ENCODE results near the gene NOTCH4. TPM values are rescaled to one million over a fixed set of nuclear protein-coding genes. Genes with fewer than 3 reads are reported as not detected.
"Not testable (repeated sequence)": the region's sequence is repeated elsewhere in the genome, so short reads cannot be mapped to it uniquely, and the experiment has no call there.

NOTCH4 gene
- 25.1 TPM for polyA plus RNA-seq (ENCODE audit: insufficient read length)

DNA sequence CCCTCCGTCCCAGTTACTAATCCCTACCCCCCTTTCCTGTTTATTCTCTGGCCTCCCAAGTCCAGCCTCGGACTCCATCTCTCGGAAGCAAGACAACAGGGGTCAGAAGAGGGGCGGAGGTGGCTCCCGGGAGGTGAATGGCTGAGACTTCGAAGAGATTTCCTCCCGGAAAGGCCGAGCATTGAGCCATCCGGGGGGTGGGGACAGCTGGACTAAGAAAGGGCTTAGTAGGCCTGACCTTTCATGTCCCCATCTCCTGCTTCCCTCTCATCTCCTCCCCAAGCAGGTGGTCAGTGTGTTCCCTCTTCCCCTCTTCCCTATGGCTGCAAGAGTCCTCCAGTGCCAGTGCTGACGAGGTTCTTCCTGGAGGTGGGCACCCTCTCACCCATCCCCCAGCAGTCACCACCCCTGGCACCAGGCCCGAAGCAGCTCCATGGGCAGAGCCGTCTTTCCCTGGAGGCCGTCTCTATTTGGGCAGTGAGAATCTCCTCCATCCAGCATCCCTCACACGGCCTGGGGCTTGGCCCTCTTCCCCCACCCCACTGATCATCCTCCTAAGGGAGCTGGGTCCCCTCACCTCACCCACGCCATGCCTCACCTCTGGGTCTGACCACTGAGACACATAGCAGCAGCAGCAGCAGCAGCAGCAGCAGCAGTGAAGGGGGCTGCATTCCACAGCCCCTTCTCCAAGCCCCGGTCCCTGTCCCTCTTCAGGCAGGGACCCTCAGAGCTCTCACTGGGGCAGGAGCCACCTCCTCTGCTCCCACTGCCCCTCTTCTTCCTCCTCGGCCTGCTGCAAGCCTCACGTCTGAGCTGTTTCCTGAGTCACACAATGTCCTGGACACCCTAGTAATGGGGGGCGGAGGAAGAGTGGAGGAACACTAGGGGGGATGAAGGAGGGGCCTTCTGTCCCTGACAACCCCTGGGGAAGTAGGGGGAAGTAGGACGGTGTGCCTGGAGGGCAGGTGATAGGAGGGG is at the start of gene NOTCH4:
TSS of gene NOTCH4 (minus strand) at position 810 of the 978 bp plus-strand sequence. CDS start at position 671, 139 bp downstream.
- no peak for DNase-seq

DNA sequence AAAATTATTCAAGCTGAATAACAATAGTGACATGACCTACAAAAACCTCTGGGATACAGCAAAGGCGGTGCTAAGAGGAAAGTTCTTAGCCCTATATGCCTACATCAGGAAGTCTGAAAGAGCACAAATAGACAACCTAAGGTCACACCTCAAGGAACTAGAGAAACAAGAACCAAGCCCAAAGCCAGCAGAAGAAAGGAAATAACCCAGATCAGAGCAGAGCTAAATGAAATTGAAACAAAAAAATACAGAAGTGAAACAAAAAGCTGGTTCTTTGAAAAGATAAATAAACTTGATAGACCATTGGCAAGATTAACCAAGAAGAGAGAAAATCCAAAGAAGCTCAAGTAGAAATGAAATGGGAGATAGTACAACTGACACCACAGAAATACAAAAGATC is 47.6 kb upstream of the NOTCH4 start:
- DNase-seq: no peak

DNA sequence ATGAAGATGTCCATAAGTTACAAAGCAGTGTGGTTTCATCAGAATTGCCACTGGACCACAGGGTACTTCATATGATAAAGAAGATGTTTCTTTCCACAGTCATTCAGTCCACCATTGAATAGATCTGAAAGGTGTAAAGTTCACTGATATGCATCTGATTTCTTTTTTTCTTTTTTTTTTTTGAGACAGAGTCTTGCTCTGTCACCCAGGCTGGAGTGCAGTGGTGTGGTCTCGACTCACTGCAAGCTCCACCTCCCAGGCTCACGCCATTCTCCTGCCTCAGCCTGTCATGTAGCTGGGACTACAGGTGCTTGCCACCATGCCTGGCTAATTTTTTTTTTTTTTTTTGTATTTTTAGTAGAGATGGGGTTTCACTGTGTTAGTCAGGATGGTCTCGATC is 44.6 kb upstream of the NOTCH4 start:
- not testable (repeated sequence) for DNase-seq

DNA sequence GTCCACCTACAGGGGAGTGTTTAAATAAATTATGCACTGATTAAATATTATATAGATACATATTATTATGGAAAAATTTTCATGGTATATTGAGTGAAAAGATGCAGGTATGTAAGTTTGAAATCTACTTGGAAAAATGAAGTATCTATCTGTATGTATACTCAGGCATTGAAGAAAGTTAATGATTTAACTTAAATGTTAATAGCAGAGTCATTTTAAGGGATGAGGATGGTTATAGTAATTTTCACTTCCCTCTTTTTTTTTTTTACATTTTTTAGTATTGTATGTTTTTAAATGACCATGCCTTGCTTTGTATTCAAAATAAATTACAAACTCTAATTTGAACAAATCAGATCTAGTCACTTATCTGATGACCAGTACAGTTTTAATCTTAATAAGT is 43.2 kb upstream of the NOTCH4 start:
- DNase-seq: no peak

DNA sequence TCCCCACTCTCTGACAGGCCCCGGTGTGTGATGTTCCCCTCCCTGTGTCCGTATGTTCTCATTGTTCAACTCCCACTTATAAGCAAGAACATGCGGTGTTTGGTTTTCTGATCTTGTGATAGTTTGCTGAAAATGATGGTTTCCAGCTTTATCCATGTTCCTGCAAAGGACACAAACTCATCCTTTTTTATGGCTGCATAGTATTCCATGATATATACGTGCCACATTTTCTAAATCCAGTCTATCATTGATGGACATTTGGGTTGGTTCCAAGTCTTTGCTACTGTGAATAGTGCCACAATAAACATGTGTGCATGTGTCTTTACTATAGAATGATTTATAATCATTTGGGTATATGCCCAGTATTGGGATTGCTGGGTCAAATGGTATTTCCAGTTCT is 33.4 kb upstream of the NOTCH4 start:
- DNase-seq: not testable (repeated sequence)

DNA sequence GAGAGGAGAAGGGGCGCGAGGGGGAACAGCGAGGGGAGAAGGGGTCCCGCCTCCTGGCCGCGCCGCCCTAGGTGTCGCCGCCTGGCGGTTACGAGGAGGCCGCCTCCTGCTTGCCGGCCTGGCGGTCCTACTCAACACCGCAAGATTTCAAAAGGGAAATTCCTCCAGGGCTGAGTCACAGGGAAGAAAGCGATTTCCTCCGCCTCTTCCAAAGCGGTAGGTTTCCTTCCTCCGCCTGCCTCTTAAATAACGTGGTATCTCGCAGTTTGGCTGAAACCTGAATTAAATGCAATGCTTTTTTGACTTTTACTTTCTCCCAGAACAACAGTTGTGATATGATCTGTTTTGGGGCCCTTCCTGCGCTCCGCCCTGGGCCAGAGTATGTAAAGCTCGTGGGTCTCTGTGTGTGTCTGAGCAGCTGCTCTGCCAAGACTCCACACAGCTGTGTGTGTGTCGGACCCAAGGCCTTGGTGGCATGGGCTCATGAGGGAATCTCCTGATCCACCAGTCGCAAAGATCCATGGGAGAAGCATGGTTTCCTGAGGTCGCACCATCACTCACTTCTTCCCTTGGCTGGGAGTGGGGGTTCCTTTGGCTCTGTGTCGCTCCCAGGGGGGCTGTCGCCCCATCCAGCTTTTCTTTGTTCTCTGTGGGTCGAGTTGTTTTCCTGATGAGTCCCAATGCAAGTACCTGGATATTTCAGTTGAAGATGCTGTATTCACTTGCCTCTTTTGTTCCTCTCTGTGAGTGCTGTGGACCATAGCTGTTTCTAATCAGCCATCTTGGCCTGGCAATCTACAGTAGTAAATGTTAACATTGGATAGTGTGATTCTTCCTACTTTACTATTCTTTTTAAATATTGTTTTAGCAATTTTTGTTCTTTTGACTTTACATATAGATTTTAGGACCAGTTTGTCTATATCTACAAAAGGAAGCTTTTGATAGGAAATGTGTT is 31.6 kb upstream of the NOTCH4 start:
- DNase-seq: peak; percentile 85

DNA sequence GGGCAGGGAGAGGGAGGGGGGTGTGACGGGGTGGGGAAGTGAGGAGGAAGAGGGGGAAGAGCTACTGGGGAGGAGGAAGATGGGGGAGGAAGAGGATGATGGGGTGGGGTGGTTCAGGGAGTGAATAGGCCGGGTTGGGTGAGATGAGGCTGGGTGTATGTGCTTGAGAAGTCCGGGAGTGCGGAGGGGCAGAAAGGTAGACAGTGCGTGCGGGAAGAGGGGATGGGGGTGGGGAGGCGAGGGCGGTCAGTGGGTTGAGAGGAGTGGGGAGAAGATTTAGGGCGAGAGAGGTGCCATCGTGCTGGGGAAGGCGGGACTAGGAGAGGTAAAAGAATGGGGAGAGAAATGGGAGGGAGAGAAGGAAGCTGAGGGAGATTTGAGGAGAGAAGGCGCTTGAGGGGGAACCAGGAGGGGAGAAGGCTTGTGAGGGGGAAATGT is 30.9 kb upstream of the NOTCH4 start:
- no peak for DNase-seq

DNA sequence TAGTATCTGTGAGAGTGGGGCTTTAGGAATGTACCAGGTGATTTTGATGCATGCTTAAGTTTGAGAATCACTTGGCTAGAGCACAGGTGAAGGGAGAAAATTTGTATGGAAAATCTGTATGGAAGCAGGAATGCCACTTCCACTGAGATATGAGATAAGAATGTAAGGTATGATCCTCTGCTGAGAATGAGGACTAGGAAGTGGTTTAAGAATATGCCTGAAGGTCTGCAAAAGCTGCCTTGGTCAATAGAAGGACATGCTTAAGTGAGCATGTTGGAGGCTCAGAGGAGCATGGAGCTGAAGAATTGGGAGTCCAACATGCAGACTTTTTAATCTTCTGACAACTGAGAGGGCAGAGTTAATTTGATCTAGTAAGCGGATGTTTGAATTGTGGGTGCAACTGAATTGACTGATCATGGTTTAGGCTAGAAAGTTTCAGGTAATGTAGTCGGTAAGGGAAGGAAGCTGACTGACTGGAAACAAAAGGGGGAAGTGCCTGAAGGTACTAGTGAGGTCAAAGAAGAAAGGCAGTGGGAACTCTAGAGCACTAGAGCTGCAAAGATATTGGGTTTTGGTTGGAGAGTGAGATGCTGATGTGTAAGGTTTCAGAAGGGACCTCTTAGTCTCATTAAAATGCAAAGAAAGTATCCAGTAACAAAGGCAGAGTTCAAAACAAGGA is 28.6 kb upstream of the NOTCH4 start:
- DNase-seq: no peak

DNA sequence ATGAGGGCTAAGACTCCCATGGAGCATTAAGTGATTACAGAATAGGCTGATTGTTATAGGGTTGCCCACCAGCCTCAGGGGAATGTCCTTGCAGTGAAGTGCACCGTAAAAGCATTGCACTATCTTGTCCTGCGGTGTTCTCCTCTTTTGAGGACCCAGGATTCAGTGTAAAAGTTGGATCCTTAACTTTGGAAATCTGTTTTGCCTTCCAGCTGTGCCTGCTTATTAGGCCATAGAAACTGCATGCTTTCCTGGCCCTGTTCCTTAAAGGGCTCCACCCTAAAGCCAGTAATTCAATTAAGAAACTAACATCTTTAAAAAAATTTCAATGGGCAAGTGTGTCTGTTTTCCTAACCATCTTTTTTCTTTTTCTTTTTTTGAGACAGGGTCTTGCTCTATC is 25.4 kb upstream of the NOTCH4 start:
- no peak for DNase-seq

DNA sequence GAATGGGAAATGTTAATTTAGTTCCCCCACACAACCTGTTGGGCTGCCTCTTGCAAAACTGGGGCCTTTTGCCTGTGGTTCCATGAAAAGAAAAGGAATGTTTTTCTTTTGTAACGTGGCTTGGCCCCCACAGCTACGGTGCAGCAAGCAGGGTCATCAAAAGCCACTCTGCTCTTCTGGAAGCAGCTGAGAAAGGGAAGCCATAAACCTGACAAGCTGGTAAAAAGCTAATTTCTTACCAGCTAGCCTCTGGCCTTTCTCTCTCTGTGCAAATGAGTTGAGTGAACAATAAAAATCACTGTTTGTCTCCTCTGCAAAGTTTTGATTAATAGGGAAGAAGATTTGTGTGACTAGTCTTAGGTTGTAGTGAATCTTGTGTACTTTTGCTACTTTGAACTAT is 23.5 kb upstream of the NOTCH4 start:
- DNase-seq: no peak

DNA sequence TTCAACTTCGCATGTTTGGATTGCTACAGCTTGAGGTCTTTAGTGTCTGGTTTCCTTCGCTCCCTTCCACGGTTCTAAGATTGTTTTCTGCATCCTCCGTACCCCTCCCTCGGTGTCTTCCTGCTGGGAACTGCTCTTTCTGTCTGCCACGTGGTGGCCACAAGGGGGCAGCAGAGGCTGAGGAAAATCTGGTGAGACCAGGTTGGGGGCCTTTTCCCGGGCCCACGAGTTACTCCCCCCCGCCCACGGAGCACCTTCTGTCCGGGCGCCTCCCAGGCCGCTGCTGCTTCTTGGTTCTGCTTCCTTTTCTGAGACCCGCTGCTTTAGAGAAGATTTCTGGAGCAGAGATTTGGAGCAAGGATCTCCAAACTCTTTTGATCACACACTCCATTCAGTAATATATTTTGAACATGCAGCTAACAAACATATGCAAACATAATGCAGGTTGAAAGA is 21.1 kb upstream of the NOTCH4 start:
- peak; percentile 87 for DNase-seq

DNA sequence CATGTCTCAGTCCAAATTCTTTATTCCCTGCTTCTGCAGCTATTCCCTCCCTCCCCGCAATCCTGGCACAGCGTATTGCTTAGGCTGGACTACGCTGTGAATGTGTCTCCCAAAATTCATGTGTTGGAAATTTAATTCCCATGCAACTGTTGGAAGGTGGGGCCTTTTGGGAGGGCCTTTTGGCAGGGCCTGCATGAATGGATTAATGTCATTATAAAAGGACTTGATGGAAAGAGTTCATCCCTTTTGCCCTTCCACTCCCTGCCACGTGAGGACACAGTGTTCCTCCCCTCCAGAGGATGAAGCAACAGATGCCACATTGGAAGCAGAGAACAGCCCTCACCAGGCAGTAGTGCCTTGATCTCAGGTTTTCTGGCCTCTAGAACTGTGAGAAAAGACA is 20.4 kb upstream of the NOTCH4 start:
- no peak for DNase-seq

DNA sequence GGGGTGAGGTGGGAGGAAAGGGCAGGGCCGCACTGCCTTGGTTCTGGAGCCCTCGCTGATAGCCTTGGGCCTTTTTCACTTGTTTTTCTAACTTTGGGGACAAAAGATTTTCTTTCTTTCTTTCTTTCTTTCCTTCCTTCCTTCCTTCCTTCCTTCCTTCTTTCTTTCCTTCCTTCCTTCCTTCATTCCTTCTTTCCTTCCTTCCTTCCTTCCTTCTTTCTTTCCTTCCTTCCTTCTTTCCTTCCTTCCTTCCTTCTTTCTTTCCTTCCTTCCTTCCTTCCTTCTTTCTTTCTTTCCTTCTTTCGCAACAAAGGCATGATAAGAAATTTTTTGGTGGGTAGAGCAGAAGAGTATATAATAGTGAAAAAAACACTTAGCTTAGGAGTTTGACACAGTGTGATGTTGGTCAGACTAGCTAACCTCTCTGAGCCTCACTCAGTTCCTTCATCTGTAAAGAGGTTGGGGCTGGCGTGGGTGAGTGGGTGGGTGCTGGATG is 18.5 kb upstream of the NOTCH4 start:
- DNase-seq: not testable (repeated sequence)

DNA sequence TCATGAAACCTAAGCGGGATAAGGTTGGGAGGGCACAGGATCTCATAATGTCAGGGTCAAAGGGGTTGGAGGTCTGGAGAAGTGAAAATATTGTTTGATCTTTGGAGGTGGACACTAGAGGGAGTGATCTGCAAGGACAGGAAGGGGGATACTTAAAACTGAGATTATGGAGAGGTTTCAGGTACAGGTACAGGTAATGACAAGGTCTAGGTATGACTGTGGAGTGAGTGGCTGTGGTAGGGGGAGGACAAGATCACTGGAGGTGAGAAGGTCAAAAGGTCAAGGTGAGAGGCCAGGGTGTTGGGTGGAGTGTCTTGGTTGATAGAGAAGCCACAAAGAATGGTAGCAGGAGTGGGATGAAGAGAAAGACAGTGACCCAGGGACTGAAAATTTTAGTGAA is 16.8 kb upstream of the NOTCH4 start:
- DNase-seq: no peak

DNA sequence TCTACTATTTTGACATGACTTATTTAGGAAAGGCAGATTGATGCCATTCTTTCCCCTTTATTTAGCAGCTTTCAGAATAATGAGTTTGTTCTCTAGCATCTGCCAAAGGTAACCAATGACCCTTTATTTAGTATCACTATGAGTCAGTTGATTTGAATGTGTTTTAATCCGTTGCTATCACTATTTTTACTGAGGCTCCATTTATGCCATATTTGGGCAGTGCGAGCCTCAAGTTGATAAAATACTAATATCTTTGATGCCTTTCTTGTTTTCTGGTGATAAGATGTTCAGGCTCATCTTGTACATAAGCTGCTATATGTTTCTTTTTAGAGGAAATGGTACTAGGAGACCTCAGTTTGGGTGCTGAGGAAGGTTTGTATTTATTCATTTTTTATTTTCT is 15.6 kb upstream of the NOTCH4 start:
- no peak for DNase-seq

DNA sequence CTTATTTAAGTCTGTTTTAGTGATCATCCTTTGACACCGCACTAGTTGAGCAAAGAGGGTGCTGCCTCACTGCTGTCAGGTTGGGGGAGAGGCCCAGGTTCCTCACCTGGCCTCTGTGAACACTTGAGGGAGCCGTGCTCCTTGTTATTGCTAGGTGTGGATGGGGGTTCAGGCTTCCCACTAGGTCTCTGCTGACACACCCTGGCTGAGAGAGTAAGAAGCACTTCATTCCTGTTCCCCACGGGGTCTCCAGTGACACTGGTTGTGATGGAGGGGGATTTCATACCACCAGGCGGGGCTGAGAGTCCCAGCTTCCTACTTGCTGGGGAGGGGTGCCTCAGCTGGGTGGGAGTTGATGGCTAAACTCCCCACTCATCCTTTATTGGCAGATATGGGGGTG is 11.1 kb upstream of the NOTCH4 start:
- DNase-seq: no peak

DNA sequence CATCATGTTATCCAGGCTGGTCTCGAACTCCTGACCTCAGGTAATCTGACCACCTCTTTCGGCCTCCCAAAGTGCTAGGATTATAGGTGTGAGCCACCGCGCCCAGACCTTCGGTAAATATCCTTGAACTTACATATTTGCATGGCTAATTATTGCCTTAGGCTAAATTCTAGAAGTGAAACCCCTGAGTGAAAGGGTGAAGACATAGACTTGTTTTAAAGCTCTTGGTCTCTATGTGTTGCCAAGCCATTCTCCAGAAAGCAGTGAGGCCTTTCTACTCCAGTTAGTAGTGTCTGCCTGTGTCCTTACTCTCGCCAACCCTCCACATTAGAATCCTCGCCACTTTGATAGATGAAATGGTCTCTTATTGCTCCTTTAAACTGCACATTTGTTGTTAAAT is 2.6 kb upstream of the NOTCH4 start:
- DNase-seq: no peak

DNA sequence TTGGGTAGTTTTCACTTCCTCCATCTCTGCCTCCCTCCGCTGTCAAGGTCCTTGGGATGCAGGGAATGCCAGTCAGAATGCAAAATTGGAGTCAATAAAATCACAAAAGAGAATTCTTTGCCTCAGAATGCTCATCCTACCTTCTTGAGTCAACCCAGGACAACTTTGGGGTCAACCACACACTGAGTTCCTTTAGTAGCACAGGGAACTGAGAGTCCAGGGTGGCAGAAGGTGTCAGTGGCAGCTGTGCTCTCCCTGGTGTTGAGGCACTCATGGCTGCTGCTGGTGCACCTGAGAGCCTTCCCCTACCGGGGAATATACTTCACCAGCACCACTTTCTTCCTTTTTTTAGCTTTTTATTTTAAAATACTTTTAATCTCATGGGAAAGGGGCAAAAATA is 829 bp upstream of the NOTCH4 start:
- no peak for DNase-seq

DNA sequence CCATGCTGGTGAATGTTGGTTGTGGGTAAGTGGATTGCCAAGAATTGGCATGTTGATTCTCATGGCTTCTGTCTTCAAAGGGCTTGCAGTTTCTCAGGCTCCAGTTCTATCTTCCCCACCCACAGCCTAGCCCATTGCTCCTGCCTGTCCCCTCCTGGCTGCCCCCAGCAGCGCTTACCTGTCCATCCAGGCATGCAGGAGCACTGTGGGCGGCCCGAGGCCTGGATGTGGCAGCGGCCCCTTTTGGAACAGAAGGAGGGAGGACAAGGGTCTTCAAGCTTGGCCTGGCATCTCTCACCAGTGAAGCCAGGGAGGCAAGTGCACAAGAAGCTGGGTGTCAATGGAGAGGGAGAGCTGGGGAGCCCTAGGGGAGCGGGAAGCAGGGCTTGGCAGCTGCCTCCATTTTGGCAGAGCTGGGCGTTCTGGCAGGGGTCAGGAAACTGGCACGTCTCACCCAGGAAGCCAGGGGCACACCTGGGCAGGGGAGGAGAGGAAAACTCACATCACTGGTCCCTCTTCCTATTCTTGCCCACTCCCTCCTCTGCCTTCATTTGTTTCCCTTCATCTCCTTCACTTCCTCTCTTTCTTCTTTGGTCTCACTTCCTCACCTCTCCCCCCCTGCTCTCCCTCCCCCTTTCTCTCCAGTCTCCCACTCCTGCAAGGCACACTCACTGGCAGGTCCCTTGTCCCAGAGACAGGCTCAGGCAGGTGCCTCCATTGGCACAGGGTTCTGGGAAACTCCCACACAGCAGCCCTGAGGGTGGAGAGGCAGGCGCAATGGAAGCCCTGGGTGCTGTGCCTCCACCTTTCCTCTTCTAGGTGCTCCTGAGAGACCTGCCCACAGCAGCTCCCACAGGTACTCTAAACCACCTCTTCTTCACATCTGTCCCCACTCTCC is 1.3 kb downstream of the NOTCH4 start:
- DNase-seq: no peak

DNA sequence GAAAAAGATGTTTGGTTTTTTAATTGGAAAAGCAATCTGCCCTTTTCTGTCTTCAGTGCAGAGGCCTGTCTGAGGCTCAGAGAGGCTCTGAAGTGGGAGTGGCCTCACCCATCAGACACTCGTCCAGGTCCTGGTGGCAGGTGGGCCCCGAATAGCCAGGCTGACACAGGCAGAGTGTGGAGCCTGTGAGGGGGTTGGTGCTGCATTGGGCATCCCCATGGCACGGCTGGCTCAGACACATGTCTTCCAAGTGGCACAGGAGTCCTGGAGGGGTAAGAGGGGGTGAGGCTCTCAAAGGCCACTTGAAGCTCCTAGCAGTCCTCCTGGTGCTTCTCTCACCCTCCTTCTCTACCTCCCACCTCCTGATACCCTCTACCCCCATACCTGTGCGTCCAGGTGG is 3.8 kb downstream of the NOTCH4 start:
- no peak for DNase-seq

DNA sequence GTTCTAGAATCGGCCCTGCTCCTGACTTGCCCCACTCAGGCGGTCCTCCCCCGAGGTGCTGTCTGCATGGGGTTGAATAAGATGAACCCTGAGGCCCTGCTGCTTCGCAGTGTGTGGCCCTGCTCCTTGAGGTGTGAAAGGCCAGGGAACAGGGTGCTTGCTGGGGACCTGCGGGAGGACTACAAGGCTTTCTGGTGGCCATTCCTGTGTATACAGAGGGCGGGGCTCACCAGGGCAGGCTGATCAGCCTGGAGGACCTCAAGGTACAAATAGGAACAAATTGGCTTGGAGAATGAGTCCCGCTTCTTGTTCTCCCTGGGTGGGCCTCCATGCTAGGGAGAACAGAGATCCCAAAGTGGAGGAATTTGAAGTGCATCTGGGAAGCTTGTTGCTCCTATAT is 5.7 kb downstream of the NOTCH4 start:
- no peak for DNase-seq

Data from hindlimb muscle (tissue), 1 donor.